ENCODE measurements around the gene IGF2BP1.

The IGF2BP1 gene

GRCh38 chr17:49050611-49051010 is 53.4 kb downstream of the IGF2BP1 start:
- TF ChIP-seq CTCF (IDR thresholded peaks at IDR 0.05; ENCODE audit: extremely low read depth, missing control alignments) = no peak
- no peak for DNase-seq (ENCODE audit: low spot score)

GRCh38 chr17:49051269-49051668 is 54.1 kb downstream of the IGF2BP1 start:
- DNase-seq (ENCODE audit: low spot score) = no peak
- TF ChIP-seq CTCF (IDR thresholded peaks at IDR 0.05; ENCODE audit: extremely low read depth, missing control alignments) = no peak

DNA sequence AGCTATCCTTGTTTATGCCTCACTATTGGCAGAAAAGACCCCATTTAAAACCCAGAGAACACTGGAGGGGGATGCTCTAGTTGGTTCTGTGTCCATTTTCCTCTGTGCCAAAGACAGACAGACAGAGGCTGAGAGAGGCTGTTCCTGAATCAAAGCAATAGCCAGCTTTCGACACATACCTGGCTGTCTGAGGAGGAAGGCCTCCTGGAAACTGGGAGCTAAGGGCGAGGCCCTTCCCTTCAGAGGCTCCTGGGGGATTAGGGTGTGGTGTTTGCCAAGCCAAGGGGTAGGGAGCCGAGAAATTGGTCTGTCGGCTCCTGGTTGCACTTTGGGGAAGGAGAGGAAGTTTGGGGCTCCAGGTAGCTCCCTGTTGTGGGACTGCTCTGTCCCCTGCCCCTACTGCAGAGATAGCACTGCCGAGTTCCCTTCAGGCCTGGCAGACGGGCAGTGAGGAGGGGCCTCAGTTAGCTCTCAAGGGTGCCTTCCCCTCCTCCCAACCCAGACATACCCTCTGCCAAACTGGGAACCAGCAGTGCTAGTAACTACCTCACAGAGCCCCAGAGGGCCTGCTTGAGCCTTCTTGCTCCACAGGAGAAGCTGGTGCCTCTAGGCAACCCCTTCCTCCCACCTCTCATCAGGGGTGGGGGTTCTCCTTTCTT is 56.1 kb downstream of the IGF2BP1 start:
- DNase-seq (ENCODE audit: low spot score) = no peak
- no peak for TF ChIP-seq CTCF (IDR thresholded peaks at IDR 0.05; ENCODE audit: extremely low read depth, missing control alignments)

DNA sequence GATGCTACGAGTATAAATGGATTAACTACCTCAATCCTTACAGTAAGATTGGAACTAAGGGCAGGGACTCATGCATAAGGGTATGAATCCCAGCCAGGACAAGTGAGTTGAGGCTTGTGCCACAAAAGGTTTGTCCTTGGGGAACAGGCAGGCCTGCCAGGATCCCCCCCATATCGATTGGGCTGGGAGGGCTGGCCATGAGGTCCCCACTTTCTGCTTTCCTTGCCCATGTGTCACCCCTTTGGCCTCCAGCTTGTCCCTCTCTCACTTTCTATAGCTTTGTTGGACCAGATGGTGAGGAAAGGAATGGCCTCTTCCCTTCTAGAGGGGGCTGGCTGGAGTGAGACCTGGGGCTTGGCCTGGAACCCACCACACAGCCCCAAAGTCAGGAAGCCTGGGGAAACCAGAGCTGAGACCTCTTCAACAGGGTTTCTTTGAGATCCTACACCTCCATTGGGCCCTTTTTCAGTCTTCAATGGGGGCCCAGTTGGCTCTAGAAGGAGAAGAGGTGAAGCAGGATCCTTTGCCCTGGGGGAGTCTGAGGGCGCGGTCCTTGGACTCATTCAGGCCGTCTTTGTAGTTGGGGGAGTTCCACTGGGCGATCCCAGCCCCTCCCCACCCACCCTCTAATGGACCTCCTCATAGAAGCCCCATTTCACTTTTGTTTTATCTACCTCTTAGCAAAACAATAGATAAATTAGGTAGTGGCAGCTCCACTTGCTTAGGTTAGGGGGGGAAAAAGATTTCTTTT is 57.3 kb downstream of the IGF2BP1 start:
- DNase-seq (ENCODE audit: low spot score) = no peak
- TF ChIP-seq CTCF (IDR thresholded peaks at IDR 0.05; ENCODE audit: extremely low read depth, missing control alignments) = no peak

DNA sequence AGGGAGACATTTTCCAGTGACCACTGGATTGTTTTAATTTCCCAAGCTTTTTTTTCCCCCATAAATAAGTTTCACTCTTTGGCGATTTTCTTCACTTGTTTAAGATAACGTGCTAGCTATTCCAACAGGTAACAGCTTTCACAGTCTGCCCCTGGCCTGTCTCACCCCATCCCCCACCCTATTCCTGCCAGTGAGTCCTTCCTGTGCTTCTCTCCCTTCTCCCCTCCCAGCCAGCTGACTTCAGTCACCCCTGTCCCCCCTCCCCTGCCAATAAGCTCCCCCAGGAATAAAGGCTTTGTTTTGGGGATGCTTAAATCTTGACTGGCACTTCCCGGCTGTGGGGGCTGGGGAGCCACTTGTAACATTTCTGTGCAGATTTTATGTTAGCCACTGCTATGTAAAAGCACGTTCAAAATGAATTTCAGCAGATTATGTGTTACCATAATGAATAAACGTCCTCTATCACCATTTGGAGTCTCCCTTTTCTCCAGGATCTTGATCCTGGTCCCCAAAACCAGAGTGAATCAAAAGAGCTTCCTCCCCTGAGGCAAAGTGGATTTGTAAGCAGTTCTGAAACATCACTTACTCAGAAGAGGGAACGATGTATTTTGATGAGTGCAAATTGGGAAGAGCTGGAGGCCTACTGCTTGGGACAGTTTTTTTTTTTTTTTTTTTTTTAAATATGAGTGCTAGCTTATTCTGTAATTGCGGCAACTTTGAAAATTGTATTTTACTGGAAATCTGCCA is 58.2 kb downstream of the IGF2BP1 start:
- no peak for DNase-seq (ENCODE audit: low spot score)
- no peak for TF ChIP-seq CTCF (IDR thresholded peaks at IDR 0.05; ENCODE audit: extremely low read depth, missing control alignments)

- no peak for DNase-seq (ENCODE audit: low spot score)
- TF ChIP-seq CTCF (IDR thresholded peaks at IDR 0.05; ENCODE audit: extremely low read depth, missing control alignments) = no peak
These were observed 64.3 kb downstream of the IGF2BP1 start for GRCh38 chr17:49061524-49061943.

DNA sequence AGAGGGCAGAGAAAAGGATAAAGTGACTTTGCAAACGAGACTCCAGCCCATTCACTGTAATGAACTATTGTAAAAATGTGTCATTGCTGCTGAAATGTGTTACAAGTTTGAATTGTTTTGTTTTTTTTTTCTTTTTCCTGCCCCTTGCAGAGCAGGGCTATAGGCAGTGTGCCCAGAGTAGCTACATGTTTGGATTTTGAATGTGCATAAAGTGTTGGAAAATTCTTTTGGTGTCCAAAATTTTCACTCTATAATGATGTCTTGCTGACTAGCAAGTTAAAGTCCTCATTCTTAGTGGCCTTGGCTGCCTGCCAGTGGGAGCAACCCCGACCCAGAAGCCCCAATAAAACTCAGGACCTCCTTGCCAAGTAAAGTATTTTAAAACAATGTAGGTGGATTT is 66.5 kb downstream of the IGF2BP1 start:
- no peak for TF ChIP-seq CTCF (IDR thresholded peaks at IDR 0.05; ENCODE audit: extremely low read depth, missing control alignments)
- DNase-seq (ENCODE audit: low spot score) = no peak

Measured in GM20000 (cell line).